Urinary bladder (tissue), 4 donors: Measurements from ENCODE around the gene UBQLN1. TPM values are rescaled to one million over a fixed set of nuclear protein-coding genes. Genes with fewer than 3 reads are reported as not detected.

Experiments
- DNase-seq: peaks from one replicate; pipeline ENCODE4 v3.0.0-alpha.2; 2015; ENCODE audit errors: extremely low spot score
- H3K27ac ChIP-seq: one replicate; pipeline ENCODE4 v1.5.1; 2013; ENCODE audit warnings: low read depth, mild to moderate bottlenecking, moderate library complexity
- H3K36me3 ChIP-seq: one replicate; pipeline ENCODE4 v1.6.1; 2013; ENCODE audit warnings: mild to moderate bottlenecking, moderate library complexity; ENCODE audit not compliant: insufficient read depth
- H3K4me1 ChIP-seq: one replicate; pipeline ENCODE4 v1.6.1; 2013; ENCODE audit warnings: mild to moderate bottlenecking, moderate library complexity; ENCODE audit not compliant: insufficient read depth
- H3K4me3 ChIP-seq: one replicate; pipeline ENCODE4 v1.5.1; 2013; ENCODE audit warnings: low read depth, low read length
- whole genome bisulfite sequencing: extraction: QIAGEN DNeasy Blood & Tissue Kit; methylation state at CpG from one replicate; pipeline ENCODE4 v1.1.7; 2013; 5-methylcytosine and 5-hydroxymethylcytosine counted together
- polyA plus RNA-seq: library from polyadenylated mRNA; stranded (reverse); fragments of 200-250 nt; gene quantifications from one replicate; pipeline ENCODE4 v1.2.3, GENCODE V29; 2013
- total RNA-seq: library from RNA; depleted of rRNA; stranded (reverse); fragments of >200 nt; gene quantifications from one replicate; pipeline ENCODE4 v1.2.3, GENCODE V29; 2014
- donor health status: healthy with polysubstance abuse.
- donor health status: healthy.

Gene UBQLN1
- total and polyA plus RNA-seq, 2 donors, result 60.4 to 132 TPM

DNA sequence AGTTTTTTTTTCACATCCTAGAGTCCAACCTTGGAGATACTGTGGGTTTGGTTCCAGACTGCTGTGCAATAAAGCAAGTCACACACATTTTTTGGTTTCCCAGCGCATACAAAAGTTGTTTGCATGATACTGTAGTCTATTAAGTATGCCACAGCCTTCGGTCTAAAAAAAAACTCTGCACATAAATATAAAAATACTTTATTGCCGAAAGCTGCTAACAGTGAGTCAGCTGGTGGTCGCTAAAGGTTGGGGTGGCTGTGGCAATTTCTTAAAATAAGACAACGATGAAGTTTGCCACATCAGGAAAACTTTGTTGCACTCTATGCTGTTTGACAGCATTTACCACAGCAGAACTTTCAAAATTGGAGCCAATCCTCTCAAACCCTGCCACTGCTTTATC is 37.4 kb downstream of the UBQLN1 start:
- Histone ChIP-seq H3K27ac (no peak overlapping the region), H3K36me3 (peaks cover 1% of the 10 kb centered on the region), H3K4me3 (no peak overlapping the region), H3K4me1 (no peaks in the 10 kb centered on the region)
- no peak for DNase-seq
- 92% methylated on average over 5 of the region's 5 CpGs for WGBS

DNA sequence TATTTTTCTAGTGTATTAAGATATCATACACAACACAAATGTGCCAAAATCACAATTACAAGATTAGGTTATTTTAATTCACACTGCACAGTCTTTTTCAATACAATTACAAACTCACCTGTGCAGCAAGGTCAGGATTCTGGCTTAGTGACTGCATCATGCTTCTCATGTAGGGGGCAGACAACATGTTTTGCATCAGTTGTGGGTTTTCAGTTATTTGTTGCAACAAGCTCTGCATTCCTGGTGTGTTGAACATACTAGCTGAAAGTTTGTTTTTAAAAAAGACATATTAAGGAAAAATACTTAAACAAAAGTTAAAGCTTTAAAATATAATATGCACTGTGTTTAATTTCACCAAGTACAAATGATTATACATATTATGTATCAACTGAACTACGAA is 38.7 kb downstream of the UBQLN1 start:
- H3K4me3 ChIP-seq, result no peak overlapping the region
- H3K36me3 ChIP-seq, result peaks cover 5% of the 10 kb centered on the region
- DNase-seq, result no peak
- WGBS, result 97% methylated on average over 1 of the region's 1 CpG
- no peaks in the 10 kb centered on the region for H3K4me1 ChIP-seq
- H3K27ac ChIP-seq, result no peak overlapping the region

DNA sequence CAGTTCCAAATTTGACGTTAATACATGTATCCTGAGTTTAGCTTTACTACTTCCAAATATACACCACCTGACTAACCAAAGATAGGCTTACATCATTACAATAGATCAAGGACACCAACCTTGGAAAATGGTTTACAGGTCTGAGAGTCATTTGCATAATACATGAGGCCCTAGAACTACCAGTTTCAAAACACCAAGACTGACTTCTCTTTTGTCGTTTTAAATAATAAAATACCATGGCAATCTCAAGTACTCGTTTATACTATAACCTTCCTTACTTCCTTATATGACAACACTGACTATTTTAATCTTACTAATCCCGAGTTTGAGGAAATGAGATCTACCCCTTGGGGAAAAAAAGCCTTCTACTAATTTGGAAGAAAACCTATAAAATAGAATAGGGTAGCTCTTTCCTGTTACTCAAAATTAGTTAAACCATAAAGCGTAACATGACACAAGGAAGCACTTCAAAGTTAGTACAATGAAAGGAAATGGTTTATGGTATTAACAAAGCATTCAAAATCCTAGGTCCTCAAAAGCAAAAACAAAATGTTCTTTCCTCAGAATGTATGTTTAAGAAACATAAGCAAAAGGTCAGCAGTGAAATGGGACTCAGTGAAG is 42.1 kb downstream of the UBQLN1 start:
- no peaks in the 10 kb centered on the region for H3K4me1 ChIP-seq
- no peak for DNase-seq
- no peak overlapping the region for H3K4me3 ChIP-seq
- H3K27ac ChIP-seq, result no peak overlapping the region
- WGBS, result 62% methylated on average over 5 of the region's 5 CpGs
- H3K36me3 ChIP-seq, result peaks cover 5% of the 10 kb centered on the region

DNA sequence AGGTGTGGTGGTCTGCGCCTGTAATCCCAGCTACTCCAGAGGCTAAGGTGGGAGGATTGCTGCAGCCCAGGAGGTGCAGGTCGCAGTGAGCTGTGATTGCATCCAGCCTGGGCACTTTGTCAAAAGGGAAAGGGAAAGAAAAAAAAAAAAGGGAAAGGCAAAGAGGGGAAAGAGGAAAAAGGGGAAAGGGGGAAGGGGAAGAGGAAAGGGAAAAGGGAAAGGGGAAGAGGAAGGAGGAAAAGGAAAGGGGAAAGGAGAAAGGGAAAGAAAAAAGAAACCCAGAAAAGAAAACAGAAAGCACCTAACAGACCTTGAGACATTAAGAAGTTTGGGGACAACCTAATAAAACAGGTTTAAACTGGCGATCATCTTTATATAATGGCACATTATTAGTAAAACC is 44.8 kb downstream of the UBQLN1 start:
- Histone ChIP-seq H3K4me1 (no peaks in the 10 kb centered on the region), H3K4me3 (no peak overlapping the region), H3K36me3 (peaks cover 9% of the 10 kb centered on the region), H3K27ac (no peak overlapping the region)
- DNase-seq, result no peak
- WGBS, result 97% methylated on average over 3 of the region's 3 CpGs

DNA sequence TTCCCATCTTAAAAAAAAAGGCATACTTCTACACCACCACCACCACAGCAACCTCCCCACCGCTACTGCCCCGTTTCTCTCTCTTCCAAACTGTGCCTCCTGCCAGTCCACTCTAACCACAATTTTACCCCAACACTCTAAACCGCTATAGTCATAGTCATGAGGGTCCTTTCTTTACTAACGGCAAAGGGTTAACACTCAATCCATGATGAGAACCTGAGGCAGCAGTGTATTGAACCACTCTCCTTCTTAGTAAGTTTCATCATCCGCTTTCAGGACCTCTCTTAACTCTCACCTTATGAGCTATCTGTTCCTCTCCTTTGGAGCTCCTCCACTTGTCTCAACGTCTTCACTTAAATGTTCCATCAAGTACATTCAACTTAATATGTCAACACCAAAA is 50.8 kb downstream of the UBQLN1 start:
- no peaks in the 10 kb centered on the region for H3K4me1 ChIP-seq
- H3K27ac ChIP-seq, result no peak overlapping the region
- no peak for DNase-seq
- no peak overlapping the region for H3K4me3 ChIP-seq
- peaks cover 6% of the 10 kb centered on the region for H3K36me3 ChIP-seq
- WGBS, result 88% methylated on average over 6 of the region's 6 CpGs

DNA sequence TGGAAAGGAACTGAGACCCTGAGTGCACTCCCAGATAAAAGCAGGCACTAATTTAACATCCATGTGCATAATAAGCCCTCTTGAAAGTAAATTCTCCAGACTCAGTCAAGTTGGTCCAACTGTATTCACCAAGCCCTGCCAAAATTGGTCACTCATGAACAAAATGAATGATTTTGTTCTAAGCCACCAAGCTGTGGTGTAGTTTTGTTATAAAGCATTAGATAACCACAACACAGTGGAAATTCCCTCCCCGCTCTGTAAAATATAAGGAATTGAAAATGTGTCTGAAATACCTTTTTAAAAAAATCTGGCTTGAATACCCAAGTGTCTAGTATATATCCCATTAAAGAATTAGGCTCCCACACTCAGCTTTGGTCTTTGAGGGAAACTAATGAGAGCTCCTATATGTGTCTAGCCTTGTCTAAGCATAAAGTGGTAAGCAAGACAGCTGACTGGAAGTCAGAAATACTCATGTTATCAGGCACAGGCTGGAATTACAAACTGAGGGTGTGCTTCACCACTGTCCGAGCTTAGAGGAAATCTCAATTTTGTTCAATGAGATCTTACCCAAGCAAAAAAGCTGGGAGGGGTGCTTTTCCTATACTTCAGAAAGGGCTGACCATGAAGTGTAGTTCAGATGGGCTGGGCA is 51.6 kb downstream of the UBQLN1 start:
- Histone ChIP-seq H3K4me1 (no peaks in the 10 kb centered on the region), H3K36me3 (peaks cover 6% of the 10 kb centered on the region), H3K27ac (no peak overlapping the region), H3K4me3 (no peak overlapping the region)
- no peak for DNase-seq
- WGBS, result 91% methylated on average over 2 of the region's 2 CpGs

DNA sequence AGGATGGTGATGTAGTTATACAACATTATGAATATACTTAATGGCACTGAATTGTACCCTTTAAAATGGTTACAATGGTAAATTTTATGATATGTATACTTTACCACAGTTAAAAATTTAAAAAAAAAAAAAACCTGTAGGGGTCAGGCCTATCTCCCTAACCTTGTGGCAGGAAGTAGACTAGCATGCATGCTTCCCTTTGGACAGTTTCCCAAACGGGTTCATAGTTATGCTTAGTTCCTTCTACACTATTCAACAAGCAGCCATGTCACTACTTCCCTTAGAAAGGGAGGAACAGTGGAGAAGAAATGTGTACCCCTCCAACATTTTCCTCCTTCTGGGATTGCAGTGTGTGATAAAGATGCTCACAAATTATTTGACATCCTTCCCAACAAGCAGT is 52.3 kb downstream of the UBQLN1 start:
- Histone ChIP-seq H3K4me1 (no peaks in the 10 kb centered on the region), H3K36me3 (peaks cover 6% of the 10 kb centered on the region)
- WGBS, result 77% methylated on average over 1 of the region's 1 CpG

DNA sequence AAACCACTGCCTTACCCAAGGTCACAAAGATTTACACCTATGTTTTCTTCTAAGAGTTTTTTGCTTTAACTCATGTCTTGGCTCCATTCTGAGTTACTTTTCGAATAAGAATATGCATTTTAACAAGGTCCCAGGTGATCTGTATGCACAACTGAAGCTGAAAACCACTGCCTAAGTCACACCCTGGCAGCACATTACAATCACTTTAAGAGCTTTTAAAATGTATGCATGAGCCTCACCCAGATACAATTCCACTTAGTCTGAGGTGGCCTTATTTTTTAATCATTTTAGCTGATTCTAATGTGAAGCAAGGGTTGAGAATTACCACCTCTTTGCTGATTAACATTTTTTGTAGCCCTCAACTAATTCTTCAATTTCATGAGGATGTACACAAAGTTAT is 55.3 kb downstream of the UBQLN1 start:
- Histone ChIP-seq H3K4me3 (no peak overlapping the region), H3K4me1 (no peaks in the 10 kb centered on the region), H3K27ac (no peak overlapping the region), H3K36me3 (peaks cover 1% of the 10 kb centered on the region)
- no peak for DNase-seq
- 100% methylated on average over 1 of the region's 1 CpG for WGBS

More for the DNA sequence above, 52.3 kb downstream of the UBQLN1 start:
- Histone ChIP-seq H3K4me3 (no peak overlapping the region), H3K27ac (no peak overlapping the region)
- DNase-seq, result no peak

DNA sequence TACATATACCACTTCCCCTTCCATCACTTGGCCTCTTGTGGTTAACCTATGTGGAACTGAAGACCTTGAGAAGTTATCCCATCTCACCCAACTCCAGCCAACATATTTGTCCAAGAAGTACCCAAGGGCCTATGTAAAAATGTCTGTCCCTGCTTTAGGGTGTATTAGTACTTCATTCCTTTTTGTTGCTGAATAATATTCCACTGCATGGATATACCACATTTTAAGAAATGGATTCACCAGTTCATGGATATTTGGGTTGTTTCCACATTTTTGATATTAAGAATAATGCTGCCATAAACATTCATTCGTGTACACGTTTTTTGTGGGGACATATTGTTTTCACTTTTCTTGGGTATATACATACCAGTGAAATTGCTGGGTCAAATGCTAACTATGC is 56.2 kb downstream of the UBQLN1 start:
- Histone ChIP-seq H3K27ac (no peak overlapping the region), H3K4me1 (no peaks in the 10 kb centered on the region), H3K4me3 (no peak overlapping the region), H3K36me3 (peaks cover 1% of the 10 kb centered on the region)
- WGBS, result 98% methylated on average over 2 of the region's 2 CpGs
- DNase-seq, result no peak

DNA sequence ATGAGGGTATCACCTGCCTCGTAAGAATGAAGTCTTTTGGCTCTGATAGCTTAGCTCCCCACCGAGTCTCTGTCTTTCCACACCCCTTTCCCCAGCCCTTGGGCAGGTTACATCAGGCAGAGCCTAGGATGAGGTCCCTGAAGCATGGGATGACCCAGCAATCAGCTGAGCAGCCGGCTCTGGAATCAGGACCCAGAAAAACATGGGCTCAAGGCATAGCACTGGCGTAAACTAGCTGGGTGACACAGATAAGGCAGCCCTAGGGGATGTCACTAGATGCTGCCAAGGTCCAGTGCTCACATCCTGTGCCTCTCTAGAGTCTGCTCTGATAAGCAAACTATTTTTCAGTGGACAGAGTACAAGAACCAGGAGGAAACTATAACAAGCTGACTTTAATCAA is 58.2 kb downstream of the UBQLN1 start:
- DNase-seq, result no peak
- Histone ChIP-seq H3K36me3 (no peaks in the 10 kb centered on the region), H3K4me1 (no peaks in the 10 kb centered on the region), H3K4me3 (no peak overlapping the region), H3K27ac (no peak overlapping the region)
- 75% methylated on average over 4 of the region's 4 CpGs for WGBS

DNA sequence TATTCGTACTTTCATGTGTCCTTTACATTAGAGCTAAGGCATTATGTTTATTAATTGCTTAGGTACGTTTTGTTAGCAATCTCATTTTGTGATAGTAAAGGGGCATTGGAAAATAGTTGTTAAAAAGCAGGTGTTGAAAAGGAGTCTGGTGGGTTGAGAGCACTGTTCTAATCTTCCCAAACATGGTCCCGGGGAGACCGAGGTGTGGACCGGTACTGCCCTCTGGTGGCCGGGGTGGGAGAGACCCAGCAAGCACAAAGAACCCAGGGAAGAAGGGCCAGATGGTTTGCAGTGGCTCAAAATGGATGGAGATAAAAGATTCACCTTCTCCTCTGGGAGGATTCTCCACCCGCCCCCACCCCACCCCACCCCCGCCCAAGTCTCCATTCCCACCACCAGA is 58.7 kb downstream of the UBQLN1 start:
- Histone ChIP-seq H3K4me3 (no peak overlapping the region), H3K27ac (no peak overlapping the region), H3K4me1 (no peaks in the 10 kb centered on the region), H3K36me3 (no peaks in the 10 kb centered on the region)
- WGBS, result 50% methylated on average over 8 of the region's 8 CpGs
- DNase-seq, result no peak

DNA sequence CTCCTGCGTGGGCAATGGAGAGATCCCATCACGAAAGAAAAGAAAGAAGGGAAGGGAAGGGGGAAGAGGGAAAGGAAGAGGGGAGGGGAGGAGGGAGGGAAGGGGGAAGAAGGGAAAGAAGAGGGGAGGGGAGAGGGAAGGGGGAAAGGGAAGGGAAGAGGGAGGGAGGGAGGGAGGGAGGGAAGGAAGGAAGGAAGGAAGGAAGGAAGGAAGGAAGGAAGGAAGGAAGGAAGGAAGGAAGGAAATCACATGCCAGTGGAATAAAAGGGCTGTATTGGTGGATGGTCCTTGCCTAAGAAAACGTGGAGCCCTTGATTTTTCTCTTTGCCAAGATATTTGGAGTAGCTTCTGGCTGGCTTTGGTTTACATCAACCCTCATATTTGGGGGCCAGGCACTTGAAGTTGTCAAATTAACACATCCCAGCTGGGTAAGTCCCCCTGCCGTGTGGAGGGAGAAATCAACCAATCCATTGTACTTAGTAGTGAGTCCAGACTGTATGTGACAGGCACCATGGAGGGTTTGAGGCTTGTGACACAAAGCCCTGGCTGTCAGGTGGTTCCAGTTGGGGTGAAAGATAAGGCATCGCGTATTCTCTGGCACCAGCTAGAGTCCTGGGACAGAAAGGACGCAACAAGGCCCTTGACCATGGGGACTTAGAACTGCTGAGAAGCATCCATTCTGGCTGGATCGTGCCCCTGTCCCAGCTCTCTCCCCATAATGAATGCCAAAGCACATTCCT is 61.1 kb downstream of the UBQLN1 start:
- Histone ChIP-seq H3K4me1 (no peaks in the 10 kb centered on the region), H3K27ac (no peak overlapping the region), H3K4me3 (no peak overlapping the region), H3K36me3 (no peaks in the 10 kb centered on the region)
- WGBS, result 69% methylated on average over 8 of the region's 8 CpGs
- no peak for DNase-seq

DNA sequence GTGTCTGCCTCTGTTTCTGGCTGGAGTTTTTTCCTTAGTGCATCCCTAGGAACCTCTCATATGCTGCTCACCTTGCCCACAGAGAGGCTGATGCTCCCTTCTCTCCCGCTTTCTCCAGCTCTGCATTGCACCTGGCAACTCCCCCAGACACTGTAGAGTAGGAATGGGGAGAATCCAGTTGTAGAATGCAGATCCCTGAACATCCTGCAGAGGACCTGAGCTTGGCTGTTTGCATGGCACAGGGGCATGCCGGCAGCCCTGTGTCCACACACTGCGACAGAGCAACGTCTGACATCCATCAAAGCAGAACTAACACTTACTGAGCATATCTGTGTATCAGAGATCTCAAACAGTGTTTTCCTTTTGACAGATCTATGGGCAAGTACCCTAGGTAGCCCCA is 65.0 kb downstream of the UBQLN1 start:
- H3K36me3 ChIP-seq, result no peaks in the 10 kb centered on the region
- H3K27ac ChIP-seq, result no peak overlapping the region
- no peaks in the 10 kb centered on the region for H3K4me1 ChIP-seq
- DNase-seq, result no peak
- 77% methylated on average over 4 of the region's 4 CpGs for WGBS
- no peak overlapping the region for H3K4me3 ChIP-seq

DNA sequence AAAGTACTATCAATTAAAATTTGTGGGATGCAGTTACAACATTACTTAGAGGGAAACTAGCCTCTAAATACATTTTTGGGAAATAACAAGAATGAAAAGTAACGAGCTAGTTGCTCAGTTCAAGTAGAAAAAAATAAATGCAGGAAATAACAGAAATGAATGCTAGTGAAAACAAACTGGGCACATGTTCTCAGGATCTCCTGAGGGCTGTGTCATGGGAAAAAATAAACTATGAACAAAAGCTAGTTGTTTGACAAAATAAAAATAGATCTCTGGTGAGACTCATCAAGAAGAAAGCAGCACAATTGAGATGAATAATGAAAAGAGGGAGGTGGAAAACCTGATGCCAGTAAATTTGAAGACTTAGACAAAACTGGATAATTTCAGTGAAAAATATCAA is 68.5 kb downstream of the UBQLN1 start:
- no peak for DNase-seq
- H3K27ac ChIP-seq, result no peak overlapping the region
- no peak overlapping the region for H3K4me3 ChIP-seq
- H3K4me1 ChIP-seq, result no peaks in the 10 kb centered on the region
- no peaks in the 10 kb centered on the region for H3K36me3 ChIP-seq
- 77% methylated on average over 1 of the region's 1 CpG for WGBS
